Measurements from ENCODE around the gene ATF7IP.
"Not testable (repeated sequence)": the region's sequence is repeated elsewhere in the genome, so short reads cannot be mapped to it uniquely, and the experiment has no call there.

ATF7IP gene

DNA sequence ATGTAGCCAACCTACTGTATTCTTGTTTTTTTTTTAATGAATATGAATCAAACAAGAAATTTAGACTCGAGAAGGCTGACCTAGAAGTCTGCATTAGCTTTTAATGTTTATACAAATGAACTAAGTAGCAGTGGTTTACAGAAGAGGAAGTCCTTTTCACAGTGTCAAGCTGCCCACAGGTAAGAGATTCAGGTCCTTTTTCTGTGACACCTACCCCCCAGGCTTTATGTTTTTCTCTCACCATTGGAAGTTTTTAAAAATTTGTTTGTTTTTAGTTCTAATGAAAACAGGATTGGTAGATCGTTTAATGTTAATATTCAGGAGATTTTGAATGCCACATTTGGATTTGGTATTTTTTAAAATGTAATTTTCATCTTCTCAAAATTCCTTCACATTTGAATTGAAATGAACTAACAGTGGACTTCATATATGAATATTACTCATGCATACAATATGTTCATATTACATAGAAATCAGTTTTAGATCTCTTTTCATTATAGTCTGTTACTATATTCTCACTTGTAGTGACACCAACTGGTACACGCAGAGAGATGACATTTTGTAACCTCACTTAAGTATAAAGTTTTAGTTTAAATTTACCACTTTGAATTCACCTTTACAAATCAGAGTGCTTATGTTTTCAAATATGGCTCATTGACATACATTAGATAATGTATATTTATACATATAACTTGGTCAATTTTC, 29.7 kb downstream of the ATF7IP start:
- no peak for DNase-seq (ENCODE audit: low read depth)
- peak overlapping the region; percentile 40; the same call in 1 of the 2 replicates for H3K4me3 ChIP-seq (ENCODE audit: low read depth, low read length)
- TF ChIP-seq, protein P1, sequence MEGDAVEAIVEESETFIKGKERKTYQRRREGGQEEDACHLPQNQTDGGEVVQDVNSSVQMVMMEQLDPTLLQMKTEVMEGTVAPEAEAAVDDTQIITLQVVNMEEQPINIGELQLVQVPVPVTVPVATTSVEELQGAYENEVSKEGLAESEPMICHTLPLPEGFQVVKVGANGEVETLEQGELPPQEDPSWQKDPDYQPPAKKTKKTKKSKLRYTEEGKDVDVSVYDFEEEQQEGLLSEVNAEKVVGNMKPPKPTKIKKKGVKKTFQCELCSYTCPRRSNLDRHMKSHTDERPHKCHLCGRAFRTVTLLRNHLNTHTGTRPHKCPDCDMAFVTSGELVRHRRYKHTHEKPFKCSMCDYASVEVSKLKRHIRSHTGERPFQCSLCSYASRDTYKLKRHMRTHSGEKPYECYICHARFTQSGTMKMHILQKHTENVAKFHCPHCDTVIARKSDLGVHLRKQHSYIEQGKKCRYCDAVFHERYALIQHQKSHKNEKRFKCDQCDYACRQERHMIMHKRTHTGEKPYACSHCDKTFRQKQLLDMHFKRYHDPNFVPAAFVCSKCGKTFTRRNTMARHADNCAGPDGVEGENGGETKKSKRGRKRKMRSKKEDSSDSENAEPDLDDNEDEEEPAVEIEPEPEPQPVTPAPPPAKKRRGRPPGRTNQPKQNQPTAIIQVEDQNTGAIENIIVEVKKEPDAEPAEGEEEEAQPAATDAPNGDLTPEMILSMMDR (IDR thresholded peaks at IDR 0.05; ENCODE audit: low read depth, low read length, missing control alignments): no peak

DNA sequence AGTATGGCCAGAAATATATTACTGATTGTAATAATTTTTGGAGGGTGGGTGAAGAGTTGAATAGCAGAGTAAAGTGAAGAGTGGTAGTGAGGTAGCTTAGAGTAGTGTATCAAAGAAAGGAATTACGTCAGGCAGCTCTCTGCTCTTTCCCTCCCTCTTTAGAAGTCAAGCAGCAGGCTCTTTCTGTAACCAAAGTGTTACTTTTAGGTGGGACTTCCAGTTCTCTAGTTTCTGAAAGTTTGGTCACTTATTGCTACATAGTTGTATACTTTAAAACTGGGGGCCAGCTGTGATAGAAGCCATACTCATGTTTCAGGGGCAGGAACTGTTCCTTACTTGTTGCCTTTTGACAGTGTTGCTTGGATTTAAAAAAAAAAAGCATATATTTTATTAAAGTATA, 30.6 kb downstream of the ATF7IP start:
- no peak for DNase-seq (ENCODE audit: low read depth)
- TF ChIP-seq, protein P1 (IDR thresholded peaks at IDR 0.05; ENCODE audit: low read depth, low read length, missing control alignments): no peak
- no peak overlapping the region for H3K4me3 ChIP-seq (ENCODE audit: low read depth, low read length)

DNA sequence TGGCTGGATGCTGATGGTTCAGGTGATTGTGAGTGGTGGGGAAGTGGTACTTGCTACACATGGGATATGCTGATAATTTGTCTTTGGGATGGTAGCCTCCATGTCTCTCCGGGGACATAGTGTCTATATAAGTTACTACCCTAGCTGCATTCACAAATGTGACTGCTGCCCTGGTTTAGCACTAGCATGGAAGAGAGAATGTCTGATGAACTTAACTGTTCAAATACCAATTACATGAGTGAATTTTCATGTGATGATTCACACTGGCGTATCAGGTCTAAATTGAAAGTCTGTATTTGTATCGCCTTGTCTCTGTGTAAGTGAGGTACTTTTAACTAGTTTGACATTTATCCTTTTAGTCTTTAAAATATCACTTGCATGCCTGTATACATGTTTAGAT, 34.4 kb downstream of the ATF7IP start:
- TF ChIP-seq, protein P1 (IDR thresholded peaks at IDR 0.05; ENCODE audit: low read depth, low read length, missing control alignments): no peak
- no peak for DNase-seq (ENCODE audit: low read depth)
- H3K4me3 ChIP-seq (ENCODE audit: low read depth, low read length): peak overlapping the region; percentile 34; the same call in 1 of the 2 replicates

DNA sequence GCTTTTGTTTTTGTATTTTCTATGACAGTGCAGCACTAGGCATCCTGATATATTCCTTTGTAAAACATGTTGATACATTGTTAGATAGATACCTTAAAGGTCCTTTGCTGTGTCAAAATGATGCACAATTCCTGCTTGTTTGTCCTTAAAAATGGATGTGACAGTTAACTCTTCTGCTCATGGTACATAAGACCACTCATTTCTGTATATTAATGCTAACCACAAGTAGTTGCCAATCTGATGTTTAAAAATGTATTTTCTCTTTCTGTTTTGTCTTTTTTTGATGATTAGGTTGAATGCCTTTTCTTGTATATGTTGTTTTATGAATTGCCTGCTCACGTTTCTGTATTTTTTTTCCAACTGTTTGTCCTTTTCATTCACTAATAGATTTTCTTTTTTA, 35.1 kb downstream of the ATF7IP start:
- DNase-seq (ENCODE audit: low read depth): no peak
- TF ChIP-seq, protein P1 (IDR thresholded peaks at IDR 0.05; ENCODE audit: low read depth, low read length, missing control alignments): no peak
- no peak overlapping the region; the same call in 1 of the 2 replicates for H3K4me3 ChIP-seq (ENCODE audit: low read depth, low read length)

DNA sequence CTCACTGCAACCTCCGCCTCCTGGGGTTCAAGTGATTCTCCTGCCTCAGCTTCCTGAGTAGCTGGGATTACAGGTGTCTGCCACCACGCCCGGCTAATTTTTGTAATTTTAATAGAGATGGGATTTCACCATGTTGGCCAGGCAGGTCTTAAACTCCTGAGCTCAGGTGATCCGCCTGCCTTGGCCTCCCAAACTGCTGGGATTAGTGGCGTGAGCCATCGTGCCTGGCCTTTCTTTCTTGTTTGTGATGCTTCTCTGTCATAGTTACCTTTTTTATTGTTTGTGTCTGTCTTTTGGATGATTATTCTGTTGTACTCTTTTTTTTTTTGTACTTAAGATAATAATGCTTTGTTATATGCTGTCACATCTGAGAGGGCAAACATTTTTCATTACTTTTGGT, 35.8 kb downstream of the ATF7IP start:
- not testable (repeated sequence) for DNase-seq (ENCODE audit: low read depth); H3K4me3 ChIP-seq (ENCODE audit: low read depth, low read length)

DNA sequence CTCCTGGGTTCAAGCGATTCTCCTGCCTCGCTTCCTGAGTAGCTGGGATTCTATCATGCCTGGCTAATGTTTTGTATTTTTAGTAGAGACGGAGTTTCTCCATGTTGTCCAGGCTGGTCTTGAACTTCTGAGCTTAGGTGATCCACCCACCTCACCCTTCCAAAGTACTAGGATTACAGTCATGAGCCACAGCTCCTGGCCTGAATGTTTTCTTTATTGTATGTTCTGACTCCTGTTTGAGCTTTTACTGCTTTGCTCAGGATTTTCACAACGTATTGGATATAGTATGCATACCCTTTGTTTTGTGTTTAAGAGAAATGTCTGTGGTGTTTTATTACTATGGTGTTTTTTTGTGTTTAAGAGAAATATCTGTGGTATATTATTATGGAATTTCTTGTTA, 37.2 kb downstream of the ATF7IP start:
- H3K4me3 ChIP-seq (ENCODE audit: low read depth, low read length): no peak overlapping the region
- TF ChIP-seq, protein P1 (IDR thresholded peaks at IDR 0.05; ENCODE audit: low read depth, low read length, missing control alignments): no peak
- no peak for DNase-seq (ENCODE audit: low read depth)

DNA sequence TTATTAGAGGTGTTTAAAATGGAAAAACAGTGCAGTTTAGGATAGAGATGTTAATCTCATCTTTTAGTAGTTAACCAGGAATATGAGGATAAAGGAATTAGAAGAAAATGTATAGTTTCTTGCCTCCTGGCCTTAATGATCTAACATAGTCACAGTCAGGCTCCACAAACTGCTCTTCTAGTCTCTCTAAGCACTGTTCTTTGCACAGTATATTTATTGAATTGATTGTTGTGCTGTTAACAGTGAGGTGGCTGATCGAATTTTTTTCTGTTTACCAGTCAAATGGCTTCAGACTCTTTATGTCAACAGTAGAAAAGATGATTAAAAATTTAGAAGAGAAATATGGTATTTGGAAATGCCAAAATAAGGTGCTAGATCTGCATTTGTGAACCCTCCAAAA, 37.8 kb downstream of the ATF7IP start:
- H3K4me3 ChIP-seq (ENCODE audit: low read depth, low read length): no peak overlapping the region
- TF ChIP-seq, protein P1 (IDR thresholded peaks at IDR 0.05; ENCODE audit: low read depth, low read length, missing control alignments): no peak
- no peak for DNase-seq (ENCODE audit: low read depth)
